ENCODE data around the gene NMNAT3. TPM values are rescaled to one million over a fixed set of nuclear protein-coding genes. Genes with fewer than 3 reads are reported as not detected.

Gene NMNAT3
- total RNA-seq, 4 donors from 2014 or later = 9.5 to 17.2 (median 12.8) TPM

DNA sequence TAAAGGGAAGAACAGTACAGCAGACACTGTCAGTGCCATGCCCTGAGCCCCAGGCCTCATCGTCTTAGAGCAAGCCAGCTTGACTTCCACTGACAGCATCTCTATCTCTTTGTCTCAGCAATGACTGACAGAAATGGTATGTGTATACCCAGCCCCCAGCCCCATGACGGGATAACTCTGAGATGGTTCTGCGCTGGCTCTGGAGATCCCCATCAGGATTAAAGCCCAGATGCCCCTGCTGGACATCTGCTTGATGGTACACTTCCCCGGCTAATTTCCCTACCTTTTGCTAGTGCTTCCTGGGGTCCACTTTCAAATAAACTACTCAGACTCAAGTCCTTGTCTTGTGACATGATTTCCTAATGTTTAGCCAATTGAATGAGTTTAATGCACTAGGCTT, 7.6 kb downstream of the NMNAT3 start:
- ATAC-seq (no peak), DNase-seq (no peak)
- Histone ChIP-seq H3K27ac (no peak overlapping the region), H3K9me3 (no peaks in the 10 kb centered on the region), H3K27me3 (no peaks in the 10 kb centered on the region), H3K4me3 (no peak overlapping the region), H3K4me1 (peaks cover 0 to 8% of the 10 kb centered on the region in 2 donors), H3K36me3 (no peaks in the 10 kb centered on the region)
- TF ChIP-seq, protein P1, sequence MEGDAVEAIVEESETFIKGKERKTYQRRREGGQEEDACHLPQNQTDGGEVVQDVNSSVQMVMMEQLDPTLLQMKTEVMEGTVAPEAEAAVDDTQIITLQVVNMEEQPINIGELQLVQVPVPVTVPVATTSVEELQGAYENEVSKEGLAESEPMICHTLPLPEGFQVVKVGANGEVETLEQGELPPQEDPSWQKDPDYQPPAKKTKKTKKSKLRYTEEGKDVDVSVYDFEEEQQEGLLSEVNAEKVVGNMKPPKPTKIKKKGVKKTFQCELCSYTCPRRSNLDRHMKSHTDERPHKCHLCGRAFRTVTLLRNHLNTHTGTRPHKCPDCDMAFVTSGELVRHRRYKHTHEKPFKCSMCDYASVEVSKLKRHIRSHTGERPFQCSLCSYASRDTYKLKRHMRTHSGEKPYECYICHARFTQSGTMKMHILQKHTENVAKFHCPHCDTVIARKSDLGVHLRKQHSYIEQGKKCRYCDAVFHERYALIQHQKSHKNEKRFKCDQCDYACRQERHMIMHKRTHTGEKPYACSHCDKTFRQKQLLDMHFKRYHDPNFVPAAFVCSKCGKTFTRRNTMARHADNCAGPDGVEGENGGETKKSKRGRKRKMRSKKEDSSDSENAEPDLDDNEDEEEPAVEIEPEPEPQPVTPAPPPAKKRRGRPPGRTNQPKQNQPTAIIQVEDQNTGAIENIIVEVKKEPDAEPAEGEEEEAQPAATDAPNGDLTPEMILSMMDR (IDR thresholded peaks at IDR 0.05 in 4 of 5, conservative IDR thresholded peaks at IDR 0.05 in 1 of 5) = no peak
- intact Hi-C loops (cut with DNase I; ENCODE audit: low total_unique reads) = loop anchor here (10.0 kb wide), 1 partner anchor 275 kb away; no protein-coding TSS in a partner anchor
- in situ Hi-C loops (cut with MboI; ENCODE audit: low sequenced_read_pairs in 4 of 4) = no loop called here

GRCh38 chr3:139668332-139668731, 9.4 kb downstream of the NMNAT3 start:
- H3K4me3 ChIP-seq = no peak overlapping the region
- TF ChIP-seq, protein P1 (IDR thresholded peaks at IDR 0.05 in 4 of 5, conservative IDR thresholded peaks at IDR 0.05 in 1 of 5) = no peak
- TF ChIP-seq POLR2A (IDR thresholded peaks at IDR 0.05) = no peak
- no peak overlapping the region for H3K27ac ChIP-seq
- intact Hi-C loops (cut with DNase I; ENCODE audit: low total_unique reads) = no loop called here
- peaks cover 0 to 16% of the 10 kb centered on the region in 2 donors for H3K4me1 ChIP-seq
- H3K36me3 ChIP-seq = no peaks in the 10 kb centered on the region
- in situ Hi-C loops (cut with MboI; ENCODE audit: low sequenced_read_pairs in 4 of 4) = no loop called here
- no peaks in the 10 kb centered on the region for H3K27me3 ChIP-seq
- no peak for DNase-seq
- no peak for ATAC-seq
- no peaks in the 10 kb centered on the region for H3K9me3 ChIP-seq

DNA sequence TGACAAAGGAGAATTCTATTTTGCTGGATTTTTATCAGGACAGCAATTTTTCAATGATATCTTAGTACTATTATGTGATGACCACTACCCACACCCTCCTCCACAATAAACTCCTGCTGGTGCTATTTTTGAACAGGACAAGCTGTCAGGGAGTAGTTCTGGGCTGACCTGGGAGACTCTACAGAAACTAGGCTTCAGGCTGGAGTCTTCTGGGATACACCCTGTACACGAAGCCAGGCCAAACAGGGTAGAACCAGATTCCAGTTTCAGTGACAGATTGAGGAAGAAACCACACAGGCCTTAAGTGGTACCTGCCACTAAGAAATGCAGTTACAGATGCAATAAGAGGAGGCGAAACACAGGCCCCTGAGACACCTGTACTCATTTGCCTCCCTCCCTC, 12.8 kb downstream of the NMNAT3 start:
- Histone ChIP-seq H3K4me3 (no peak overlapping the region), H3K4me1 (peaks cover 0 to 10% of the 10 kb centered on the region in 2 donors), H3K27me3 (no peaks in the 10 kb centered on the region), H3K36me3 (no peaks in the 10 kb centered on the region), H3K27ac (no peak overlapping the region), H3K9me3 (no peaks in the 10 kb centered on the region)
- in situ Hi-C loops (cut with MboI; ENCODE audit: low sequenced_read_pairs in 4 of 4) = no loop called here
- no peak for DNase-seq
- no peak for ATAC-seq
- intact Hi-C loops (cut with DNase I; ENCODE audit: low total_unique reads) = no loop called here
- TF ChIP-seq POLR2A (IDR thresholded peaks at IDR 0.05) = no peak
- TF ChIP-seq, protein P1 (IDR thresholded peaks at IDR 0.05 in 4 of 5, conservative IDR thresholded peaks at IDR 0.05 in 1 of 5) = no peak

DNA sequence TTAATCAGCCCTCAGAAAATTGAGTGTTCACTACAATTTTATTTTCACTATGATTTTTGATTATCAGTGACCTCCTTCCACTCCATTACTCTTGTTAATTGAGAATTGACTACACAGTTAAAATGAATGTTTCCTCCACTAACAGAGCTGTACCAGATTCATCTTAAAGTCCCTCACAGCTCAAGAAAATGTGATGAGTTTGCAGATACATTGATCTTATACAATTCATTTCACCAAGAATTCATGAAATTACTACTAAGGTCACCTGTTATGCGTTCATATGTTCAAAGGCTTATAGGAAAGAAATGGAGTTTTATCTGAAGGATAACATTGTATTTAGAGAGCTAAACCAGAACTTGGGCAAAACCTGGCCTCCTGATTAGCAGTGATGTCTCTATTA, 17.5 kb downstream of the NMNAT3 start:
- intact Hi-C loops (cut with DNase I; ENCODE audit: low total_unique reads) (no loop called here), in situ Hi-C loops (cut with MboI; ENCODE audit: low sequenced_read_pairs in 4 of 4) (no loop called here)
- H3K27me3 ChIP-seq = no peaks in the 10 kb centered on the region
- TF ChIP-seq, protein P1 (IDR thresholded peaks at IDR 0.05 in 4 of 5, conservative IDR thresholded peaks at IDR 0.05 in 1 of 5) = no peak
- TF ChIP-seq POLR2A (IDR thresholded peaks at IDR 0.05) = no peak
- peaks cover 0 to 9% of the 10 kb centered on the region in 2 donors for H3K4me1 ChIP-seq
- no peak overlapping the region for H3K4me3 ChIP-seq
- no peak for DNase-seq
- no peaks in the 10 kb centered on the region for H3K36me3 ChIP-seq
- no peak overlapping the region for H3K27ac ChIP-seq
- no peak for ATAC-seq
- no peaks in the 10 kb centered on the region for H3K9me3 ChIP-seq

GRCh38 chr3:139659511-139659910, 18.3 kb downstream of the NMNAT3 start:
- no peak for TF ChIP-seq POLR2A (IDR thresholded peaks at IDR 0.05)
- Histone ChIP-seq H3K27ac (no peak overlapping the region), H3K9me3 (no peaks in the 10 kb centered on the region), H3K4me3 (no peak overlapping the region), H3K4me1 (peaks cover 0 to 2% of the 10 kb centered on the region in 2 donors), H3K36me3 (no peaks in the 10 kb centered on the region), H3K27me3 (no peaks in the 10 kb centered on the region)
- DNase-seq = no peak
- intact Hi-C loops (cut with DNase I; ENCODE audit: low total_unique reads) = no loop called here
- ATAC-seq = no peak
- in situ Hi-C loops (cut with MboI; ENCODE audit: low sequenced_read_pairs in 4 of 4) = no loop called here
